ENCODE data around the gene TMEM74B.

TMEM74B gene

DNA sequence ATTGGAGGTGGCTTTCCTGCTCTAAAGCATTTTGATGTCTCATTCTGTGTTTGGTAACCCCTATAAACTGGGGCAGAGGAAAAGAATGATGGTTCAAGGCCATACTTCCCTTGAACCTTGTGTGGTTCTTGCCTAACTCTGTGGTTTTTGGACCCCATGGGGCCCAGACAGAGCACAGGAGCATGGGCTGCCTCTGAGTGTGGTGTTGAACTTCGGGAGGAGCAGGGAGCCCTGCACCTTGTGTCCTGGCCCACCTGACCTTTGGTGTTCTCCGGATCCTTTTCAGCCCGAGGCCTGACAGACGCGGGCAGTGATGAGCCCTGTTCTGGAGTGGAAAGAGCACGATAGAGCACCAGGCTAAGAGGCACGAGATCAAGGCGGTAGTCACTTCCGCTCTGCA is 18.8 kb downstream of the TMEM74B start:
- H3K4me3 ChIP-seq (ENCODE audit: severe bottlenecking): no peak overlapping the region
- ATAC-seq (ENCODE audit: low read depth): no peak
- peaks cover 87% of the 10 kb centered on the region for H3K36me3 ChIP-seq (ENCODE audit: low read depth)
- H3K27me3 ChIP-seq (ENCODE audit: insufficient read depth, poor library complexity, severe bottlenecking): no peaks in the 10 kb centered on the region
- DNase-seq (ENCODE audit: low spot score): no peak
- no peak overlapping the region for H3K27ac ChIP-seq (ENCODE audit: poor library complexity, severe bottlenecking)
- no peaks in the 10 kb centered on the region for H3K9me3 ChIP-seq (ENCODE audit: severe bottlenecking)
- no peaks in the 10 kb centered on the region for H3K4me1 ChIP-seq (ENCODE audit: insufficient read depth, poor library complexity, severe bottlenecking)
- TF ChIP-seq CTCF (IDR thresholded peaks at IDR 0.05; ENCODE audit: poor library complexity, severe bottlenecking): no peak

DNA sequence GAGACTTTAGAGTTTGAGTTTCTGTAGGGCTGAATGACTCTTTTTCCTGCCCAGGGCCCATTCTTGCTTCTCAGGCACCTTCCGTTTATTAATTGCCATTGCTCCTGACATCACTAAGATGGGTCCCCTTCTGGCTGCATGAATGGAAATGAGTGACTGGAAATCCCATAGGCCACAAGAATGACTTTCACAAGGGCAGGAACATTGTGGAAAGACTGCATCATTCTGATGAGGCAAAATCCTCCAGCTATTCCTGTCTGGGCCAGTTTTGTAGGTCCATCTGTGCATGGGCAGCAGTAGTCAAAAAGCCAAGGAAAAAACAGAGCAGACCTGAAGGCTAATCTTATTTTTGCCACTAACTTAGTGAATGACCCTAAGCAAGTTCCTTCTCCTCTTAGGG is 19.3 kb downstream of the TMEM74B start:
- H3K4me1 ChIP-seq (ENCODE audit: insufficient read depth, poor library complexity, severe bottlenecking): no peaks in the 10 kb centered on the region
- no peak for TF ChIP-seq CTCF (IDR thresholded peaks at IDR 0.05; ENCODE audit: poor library complexity, severe bottlenecking)
- H3K4me3 ChIP-seq (ENCODE audit: severe bottlenecking): no peak overlapping the region
- ATAC-seq (ENCODE audit: low read depth) (no peak), DNase-seq (ENCODE audit: low spot score) (no peak)
- no peaks in the 10 kb centered on the region for H3K9me3 ChIP-seq (ENCODE audit: severe bottlenecking)
- no peaks in the 10 kb centered on the region for H3K27me3 ChIP-seq (ENCODE audit: insufficient read depth, poor library complexity, severe bottlenecking)
- peaks cover 92% of the 10 kb centered on the region for H3K36me3 ChIP-seq (ENCODE audit: low read depth)
- no peak overlapping the region for H3K27ac ChIP-seq (ENCODE audit: poor library complexity, severe bottlenecking)

DNA sequence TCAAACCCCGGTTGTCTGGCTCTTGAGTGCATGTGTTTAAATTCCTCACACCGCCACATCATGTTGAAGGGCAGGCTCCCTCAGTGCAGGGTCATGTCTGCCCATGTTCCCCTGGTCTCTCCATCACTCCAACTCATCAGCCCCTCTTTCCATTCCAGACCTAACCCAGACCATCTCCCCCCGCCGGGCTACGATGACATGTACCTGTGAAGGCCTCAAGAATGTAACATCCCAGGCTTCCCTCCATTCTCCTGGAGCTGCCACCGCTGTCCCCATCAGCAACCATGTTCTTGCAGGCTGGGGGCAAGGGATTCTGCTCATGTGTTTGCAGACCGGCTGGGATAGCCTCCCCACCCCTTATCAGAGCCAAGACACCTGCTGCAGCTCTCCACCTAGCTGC is 19.9 kb downstream of the TMEM74B start:
- no peak for ATAC-seq (ENCODE audit: low read depth)
- Histone ChIP-seq H3K36me3 (ENCODE audit: low read depth) (peaks cover 96% of the 10 kb centered on the region), H3K27me3 (ENCODE audit: insufficient read depth, poor library complexity, severe bottlenecking) (no peaks in the 10 kb centered on the region), H3K27ac (ENCODE audit: poor library complexity, severe bottlenecking) (no peak overlapping the region), H3K9me3 (ENCODE audit: severe bottlenecking) (no peaks in the 10 kb centered on the region), H3K4me1 (ENCODE audit: insufficient read depth, poor library complexity, severe bottlenecking) (no peaks in the 10 kb centered on the region), H3K4me3 (ENCODE audit: severe bottlenecking) (no peak overlapping the region)
- no peak for TF ChIP-seq CTCF (IDR thresholded peaks at IDR 0.05; ENCODE audit: poor library complexity, severe bottlenecking)
- no peak for DNase-seq (ENCODE audit: low spot score)

DNA sequence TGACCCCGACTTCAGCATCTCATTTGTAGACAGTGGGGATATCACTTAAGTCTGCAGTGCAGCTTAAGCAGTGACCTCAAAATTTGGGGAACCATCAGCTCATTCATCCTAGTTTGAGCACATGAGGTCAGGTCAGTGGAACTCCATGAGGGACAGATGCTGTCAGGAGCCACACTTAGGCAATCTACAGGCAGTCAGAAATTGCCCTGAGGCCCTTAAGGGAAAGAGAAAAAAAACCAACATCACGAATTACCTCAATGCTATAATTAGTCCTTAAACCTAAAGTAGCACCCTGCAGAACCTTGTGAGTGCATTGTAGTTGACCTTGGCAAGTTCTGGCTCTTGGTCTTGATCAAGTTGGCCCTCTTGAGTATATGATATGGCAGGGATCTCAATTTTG is 21.1 kb downstream of the TMEM74B start:
- no peaks in the 10 kb centered on the region for H3K27me3 ChIP-seq (ENCODE audit: insufficient read depth, poor library complexity, severe bottlenecking)
- no peaks in the 10 kb centered on the region for H3K4me1 ChIP-seq (ENCODE audit: insufficient read depth, poor library complexity, severe bottlenecking)
- no peak for DNase-seq (ENCODE audit: low spot score)
- peaks cover 90% of the 10 kb centered on the region for H3K36me3 ChIP-seq (ENCODE audit: low read depth)
- H3K9me3 ChIP-seq (ENCODE audit: severe bottlenecking): no peaks in the 10 kb centered on the region
- TF ChIP-seq CTCF (IDR thresholded peaks at IDR 0.05; ENCODE audit: poor library complexity, severe bottlenecking): no peak
- H3K4me3 ChIP-seq (ENCODE audit: severe bottlenecking): no peak overlapping the region
- ATAC-seq (ENCODE audit: low read depth): no peak
- no peak overlapping the region for H3K27ac ChIP-seq (ENCODE audit: poor library complexity, severe bottlenecking)

DNA sequence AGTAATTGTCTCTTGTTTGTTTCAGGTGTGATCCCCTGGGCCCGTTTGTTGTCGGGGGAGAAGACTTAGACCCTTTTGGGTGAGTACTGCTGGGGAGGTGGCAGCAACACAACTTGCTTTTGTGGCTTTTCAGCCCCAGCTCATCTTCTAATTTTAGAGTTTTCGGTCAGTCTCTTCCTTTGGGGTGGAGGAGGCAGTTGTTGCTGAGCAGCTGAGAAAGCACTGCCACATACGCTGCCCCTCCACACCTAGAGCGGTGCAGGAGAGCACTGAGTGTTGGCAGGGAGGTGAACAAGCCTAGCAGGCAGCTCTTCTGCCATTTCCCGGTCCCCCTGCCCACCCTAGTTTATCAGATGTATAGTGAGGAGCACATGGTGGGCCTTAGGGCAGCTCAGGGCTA is 21.7 kb downstream of the TMEM74B start:
- DNase-seq (ENCODE audit: low spot score) (no peak), ATAC-seq (ENCODE audit: low read depth) (no peak)
- H3K4me1 ChIP-seq (ENCODE audit: insufficient read depth, poor library complexity, severe bottlenecking): no peaks in the 10 kb centered on the region
- peaks cover 90% of the 10 kb centered on the region for H3K36me3 ChIP-seq (ENCODE audit: low read depth)
- no peaks in the 10 kb centered on the region for H3K9me3 ChIP-seq (ENCODE audit: severe bottlenecking)
- no peak for TF ChIP-seq CTCF (IDR thresholded peaks at IDR 0.05; ENCODE audit: poor library complexity, severe bottlenecking)
- H3K27ac ChIP-seq (ENCODE audit: poor library complexity, severe bottlenecking): no peak overlapping the region
- no peak overlapping the region for H3K4me3 ChIP-seq (ENCODE audit: severe bottlenecking)
- no peaks in the 10 kb centered on the region for H3K27me3 ChIP-seq (ENCODE audit: insufficient read depth, poor library complexity, severe bottlenecking)
